ENCODE data around the gene TRIM4.
"Not testable (repeated sequence)": the region's sequence is repeated elsewhere in the genome, so short reads cannot be mapped to it uniquely, and the experiment has no call there.

TRIM4 gene

GRCh38 chr7:99918959-99919813, at the start of gene TRIM4:
Gene TRIM4, minus strand, starts transcription at chr7:99919530. Its CDS starts 129 bp downstream, at chr7:99919401.
- DNase-seq (ENCODE audit: low spot score), result peak; percentile 90

GRCh38 chr7:99958564-99959227, 39.4 kb upstream of the TRIM4 start:
- no peak for DNase-seq (ENCODE audit: low spot score)

GRCh38 chr7:99955247-99955646, 35.9 kb upstream of the TRIM4 start:
- no peak for DNase-seq (ENCODE audit: low spot score)

- DNase-seq (ENCODE audit: low spot score), result not testable (repeated sequence)
These were observed 35.3 kb upstream of the TRIM4 start for GRCh38 chr7:99954643-99955042.

- DNase-seq (ENCODE audit: low spot score), result no peak
These were observed 34.3 kb upstream of the TRIM4 start for GRCh38 chr7:99953649-99954048.

GRCh38 chr7:99952649-99953048, 33.3 kb upstream of the TRIM4 start:
- not testable (repeated sequence) for DNase-seq (ENCODE audit: low spot score)

GRCh38 chr7:99950819-99951218, 31.5 kb upstream of the TRIM4 start:
- not testable (repeated sequence) for DNase-seq (ENCODE audit: low spot score)

GRCh38 chr7:99949645-99950228, 30.4 kb upstream of the TRIM4 start:
- DNase-seq (ENCODE audit: low spot score), result peak; percentile 51

GRCh38 chr7:99947608-99948007, 28.3 kb upstream of the TRIM4 start:
- DNase-seq (ENCODE audit: low spot score), result no peak

- no peak for DNase-seq (ENCODE audit: low spot score)
These were observed 25.3 kb upstream of the TRIM4 start for GRCh38 chr7:99944497-99945070.

- no peak for DNase-seq (ENCODE audit: low spot score)
These were observed 24.5 kb upstream of the TRIM4 start for GRCh38 chr7:99943641-99944496.

GRCh38 chr7:99938296-99938695, 19.0 kb upstream of the TRIM4 start:
- no peak for DNase-seq (ENCODE audit: low spot score)

GRCh38 chr7:99935009-99935408, 15.7 kb upstream of the TRIM4 start:
- peak; percentile 50 for DNase-seq (ENCODE audit: low spot score)

- DNase-seq (ENCODE audit: low spot score), result no peak
These were observed 11.0 kb upstream of the TRIM4 start for GRCh38 chr7:99930376-99930775.

GRCh38 chr7:99929730-99930053, 10.4 kb upstream of the TRIM4 start:
- DNase-seq (ENCODE audit: low spot score), result no peak

GRCh38 chr7:99928994-99929729, 9.8 kb upstream of the TRIM4 start, which contains the start of gene GJC3:
Gene GJC3, minus strand, starts transcription at chr7:99929620. Its CDS starts 0 bp downstream, at chr7:99929620.
- DNase-seq (ENCODE audit: low spot score), result no peak

- no peak for DNase-seq (ENCODE audit: low spot score)
These were observed 8.9 kb upstream of the TRIM4 start for GRCh38 chr7:99928188-99928587.

- no peak for DNase-seq (ENCODE audit: low spot score)
These were observed 8.2 kb upstream of the TRIM4 start for GRCh38 chr7:99927536-99927935.

- no peak for DNase-seq (ENCODE audit: low spot score)
These were observed 7.0 kb upstream of the TRIM4 start for GRCh38 chr7:99926321-99926720.

GRCh38 chr7:99923200-99923599, 3.9 kb upstream of the TRIM4 start:
- DNase-seq (ENCODE audit: low spot score), result no peak

- DNase-seq (ENCODE audit: low spot score), result peak; percentile 31
These were observed 819 bp upstream of the TRIM4 start for GRCh38 chr7:99920149-99920548.
